Activated CD4-positive, alpha-beta memory T cell treated with anti-CD3 and anti-CD28 coated beads, Interleukin-2, amount 10 ng/mL, durations not matched to agents 7 days and 5 days (primary cell): ENCODE data around the gene RAG1. TPM values are rescaled to one million over a fixed set of nuclear protein-coding genes. Genes with fewer than 3 reads are reported as not detected.
"Not testable (repeated sequence)": the region's sequence is repeated elsewhere in the genome, so short reads cannot be mapped to it uniquely, and the experiment has no call there.

Source experiments
- CTCF ChIA-PET: fragments of 350-600 bp; sonication (Branson Sonifier 250); formaldehyde crosslinking; loops from one replicate; lab custom pipeline; 2021; ENCODE audit warnings: antibody characterized with exemption, inconsistent platforms; lab: Charles Lee
- POLR2A ChIA-PET: fragments of 350-600 bp; sonication (Branson Sonifier 250); formaldehyde crosslinking; loops from one replicate; lab custom pipeline; 2021; ENCODE audit warnings: antibody characterized with exemption; lab: Charles Lee
- DNase-seq: peaks from one replicate; pipeline ENCODE4 v3.0.0-alpha.2; 2020
- H3K27ac Mint-ChIP-seq: one replicate; pipeline ENCODE4 v1.8.0; 2021; ENCODE audit warnings: mild to moderate bottlenecking, mixed read lengths
- H3K27me3 Mint-ChIP-seq: one replicate; pipeline ENCODE4 v1.8.0; 2021; ENCODE audit warnings: mixed read lengths
- H3K36me3 Mint-ChIP-seq: one replicate; pipeline ENCODE4 v1.8.0; 2021; ENCODE audit warnings: low read depth, mixed read lengths
- H3K4me1 Mint-ChIP-seq: one replicate; pipeline ENCODE4 v1.8.0; 2021; ENCODE audit warnings: mixed read lengths
- H3K4me3 Mint-ChIP-seq: one replicate; pipeline ENCODE4 v1.8.0; 2021; ENCODE audit warnings: mild to moderate bottlenecking, mixed read lengths
- H3K9me3 Mint-ChIP-seq: one replicate; pipeline ENCODE4 v1.8.0; 2021; ENCODE audit warnings: mixed read lengths
- total RNA-seq, 2 experiments: library from RNA; stranded (reverse); gene quantifications; one replicate each; pipeline ENCODE4 v1.2.3, GENCODE V29; 2021

Gene RAG1
- total RNA-seq, result under 1 TPM; 0.08 to 0.28 TPM

DNA sequence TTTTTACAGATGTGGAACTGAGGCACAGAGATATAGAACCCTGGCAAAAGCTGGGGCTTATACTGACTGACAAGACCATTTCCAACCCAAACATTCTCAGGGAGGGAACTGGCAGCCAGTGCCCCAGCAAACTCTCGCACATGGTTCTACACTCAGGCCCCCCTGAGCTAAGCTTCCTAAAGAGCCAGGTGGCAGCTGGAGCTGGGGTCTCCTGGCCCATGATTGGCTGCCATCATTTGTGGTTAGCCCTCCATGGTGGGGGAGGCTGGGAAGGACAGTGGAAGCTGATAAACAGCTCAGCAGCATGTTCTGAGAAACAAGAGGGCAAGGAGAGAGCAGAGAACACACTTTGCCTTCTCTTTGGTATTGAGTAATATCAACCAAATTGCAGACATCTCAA is at the start of gene RAG1:
TSS of gene RAG1 (plus strand) at position 314 of the 400 bp plus-strand sequence. CDS start 5,298 bp downstream, outside the sequence.
- no peak for DNase-seq
- H3K27me3 Mint-ChIP-seq, result peaks cover 57% of the 10 kb centered on the region
- no peaks in the 10 kb centered on the region for H3K9me3 Mint-ChIP-seq
- H3K4me3 Mint-ChIP-seq, result no peak within 1 kb of the TSS
- ChIA-PET POLR2A (no interaction called here), CTCF (interaction anchor here (1.0 to 1.3 kb wide), 2 partner anchors 172 to 179 kb away, joined by 4 to 8 read pairs; no protein-coding TSS in a partner anchor)
- no peaks in the 10 kb centered on the region for H3K36me3 Mint-ChIP-seq
- no peaks in the 10 kb centered on the region for H3K4me1 Mint-ChIP-seq
- H3K27ac Mint-ChIP-seq, result no peak within 1 kb of the TSS

DNA sequence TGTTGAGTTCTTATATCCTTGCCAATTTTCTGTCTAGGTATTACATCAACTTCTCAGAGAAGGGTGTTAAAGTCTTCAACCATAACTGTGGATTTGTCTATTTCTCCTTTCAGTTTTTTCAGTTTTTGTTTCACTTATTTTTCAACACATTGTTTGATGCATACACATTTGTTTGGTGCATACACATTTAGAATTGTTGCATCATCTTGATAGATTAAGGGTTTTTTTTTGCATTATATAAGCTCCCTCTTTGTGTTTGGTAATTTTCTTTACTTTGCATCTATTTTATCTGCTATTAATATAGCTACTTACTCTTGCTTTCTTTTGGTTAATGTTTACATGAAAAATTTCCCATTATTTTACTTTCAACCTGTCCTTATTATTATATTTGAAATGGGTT is 37.0 kb upstream of the RAG1 start:
- DNase-seq, result no peak
- no peaks in the 10 kb centered on the region for H3K4me1 Mint-ChIP-seq
- peaks cover 23% of the 10 kb centered on the region for H3K27me3 Mint-ChIP-seq
- no peak overlapping the region for H3K27ac Mint-ChIP-seq
- ChIA-PET POLR2A (no interaction called here), CTCF (interaction anchor here (0.9 to 1.0 kb wide), 2 partner anchors 34 to 216 kb away, joined by 4 read pairs; no protein-coding TSS in a partner anchor)
- no peaks in the 10 kb centered on the region for H3K36me3 Mint-ChIP-seq
- peaks cover 2% of the 10 kb centered on the region for H3K9me3 Mint-ChIP-seq
- no peak overlapping the region for H3K4me3 Mint-ChIP-seq

DNA sequence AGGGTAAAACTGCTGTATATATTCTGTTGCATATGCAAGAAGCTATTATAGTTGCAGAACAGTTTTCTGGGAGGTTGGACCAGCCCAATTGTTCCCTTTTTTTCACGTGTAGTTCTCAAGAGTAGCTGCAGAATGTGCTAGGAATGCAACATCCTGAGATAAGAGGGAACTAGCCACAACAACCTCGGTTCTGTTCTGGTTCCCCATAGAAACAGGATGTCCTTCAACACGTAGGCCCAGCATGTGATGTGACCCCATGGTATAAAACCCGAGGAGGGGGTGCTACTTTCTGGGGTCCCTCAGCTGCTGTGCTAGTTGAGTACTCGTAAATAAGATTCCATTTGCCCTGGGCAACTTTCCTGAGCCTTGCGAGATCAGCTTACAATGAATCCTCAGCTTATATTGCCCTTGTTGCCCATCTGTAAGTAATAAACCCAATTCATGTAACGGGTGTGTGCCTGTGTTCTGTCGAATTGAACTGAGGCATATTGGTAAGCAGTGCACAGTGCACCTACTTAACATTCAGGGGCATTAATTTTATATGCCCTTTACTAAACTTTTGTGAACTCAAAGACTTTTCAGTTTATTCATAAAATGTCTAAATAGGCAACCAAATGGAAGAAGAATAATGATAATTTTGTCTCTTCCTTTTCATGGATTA is 34.7 kb upstream of the RAG1 start:
- no peak overlapping the region for H3K27ac Mint-ChIP-seq
- H3K4me1 Mint-ChIP-seq, result no peaks in the 10 kb centered on the region
- peaks cover 23% of the 10 kb centered on the region for H3K27me3 Mint-ChIP-seq
- H3K4me3 Mint-ChIP-seq, result no peak overlapping the region
- DNase-seq, result no peak
- H3K36me3 Mint-ChIP-seq, result no peaks in the 10 kb centered on the region
- ChIA-PET POLR2A (no interaction called here), CTCF (no interaction called here)
- no peaks in the 10 kb centered on the region for H3K9me3 Mint-ChIP-seq

DNA sequence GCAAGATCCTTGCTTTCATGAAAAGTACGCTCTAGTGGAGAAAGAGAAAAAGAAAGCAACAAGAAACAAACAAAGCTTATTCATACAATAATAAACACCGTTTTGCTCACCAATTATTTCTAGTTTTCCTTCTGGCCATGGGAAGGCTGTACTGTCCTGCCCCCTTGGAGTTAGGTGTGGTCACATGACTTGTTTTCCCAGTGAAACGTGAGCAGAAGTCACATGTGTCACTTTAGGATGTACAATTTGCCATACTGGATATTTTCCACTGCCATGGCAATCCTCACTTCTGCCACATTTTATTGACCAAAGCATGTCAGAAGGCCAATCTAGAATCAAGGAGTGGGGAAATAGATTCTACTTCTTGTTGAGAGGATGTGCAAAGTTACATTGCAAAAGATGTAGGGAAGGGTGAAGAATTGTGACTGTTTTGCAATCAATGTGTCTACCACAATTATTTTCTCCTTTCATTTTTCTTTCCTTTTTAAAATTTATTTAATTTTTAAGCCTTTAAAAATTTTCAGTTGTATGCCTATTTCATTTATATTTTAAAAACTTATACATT is 33.4 kb upstream of the RAG1 start:
- no peak overlapping the region for H3K27ac Mint-ChIP-seq
- no peaks in the 10 kb centered on the region for H3K4me1 Mint-ChIP-seq
- CTCF ChIA-PET, result no interaction called here
- POLR2A ChIA-PET, result no interaction called here
- peaks cover 11% of the 10 kb centered on the region for H3K27me3 Mint-ChIP-seq
- no peak for DNase-seq
- no peak overlapping the region for H3K4me3 Mint-ChIP-seq
- H3K36me3 Mint-ChIP-seq, result no peaks in the 10 kb centered on the region
- H3K9me3 Mint-ChIP-seq, result no peaks in the 10 kb centered on the region

DNA sequence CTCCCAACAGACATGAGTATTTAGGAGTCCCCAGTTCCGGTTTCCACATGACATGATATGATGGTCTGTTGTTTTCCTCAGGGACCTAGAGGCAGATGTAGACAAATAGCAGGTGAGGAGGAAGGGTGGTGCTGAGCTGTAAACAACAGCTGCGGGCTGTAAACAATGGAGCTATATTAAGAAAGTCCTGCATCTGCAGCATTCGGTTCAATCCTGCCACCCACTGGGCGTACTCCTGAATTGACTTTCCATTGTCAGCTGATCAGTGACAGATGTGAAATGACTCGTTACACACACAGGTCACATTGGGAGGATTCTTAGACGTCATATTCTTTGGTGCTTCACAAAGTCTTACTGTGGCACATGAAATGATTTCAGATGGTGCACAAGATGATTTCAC is 26.8 kb upstream of the RAG1 start:
- DNase-seq, result peak; percentile 50
- Mint-ChIP-seq H3K27me3 (peaks cover 10% of the 10 kb centered on the region), H3K4me1 (peaks cover 5% of the 10 kb centered on the region), H3K36me3 (no peaks in the 10 kb centered on the region), H3K9me3 (no peaks in the 10 kb centered on the region), H3K27ac (no peak overlapping the region), H3K4me3 (no peak overlapping the region)
- CTCF ChIA-PET, result interaction anchor here (1.0 to 1.6 kb wide), 8 partner anchors 20 to 249 kb away, joined by 3 to 6 read pairs (median 4); partner anchors contain the start of gene TRAF6
- POLR2A ChIA-PET, result no interaction called here

DNA sequence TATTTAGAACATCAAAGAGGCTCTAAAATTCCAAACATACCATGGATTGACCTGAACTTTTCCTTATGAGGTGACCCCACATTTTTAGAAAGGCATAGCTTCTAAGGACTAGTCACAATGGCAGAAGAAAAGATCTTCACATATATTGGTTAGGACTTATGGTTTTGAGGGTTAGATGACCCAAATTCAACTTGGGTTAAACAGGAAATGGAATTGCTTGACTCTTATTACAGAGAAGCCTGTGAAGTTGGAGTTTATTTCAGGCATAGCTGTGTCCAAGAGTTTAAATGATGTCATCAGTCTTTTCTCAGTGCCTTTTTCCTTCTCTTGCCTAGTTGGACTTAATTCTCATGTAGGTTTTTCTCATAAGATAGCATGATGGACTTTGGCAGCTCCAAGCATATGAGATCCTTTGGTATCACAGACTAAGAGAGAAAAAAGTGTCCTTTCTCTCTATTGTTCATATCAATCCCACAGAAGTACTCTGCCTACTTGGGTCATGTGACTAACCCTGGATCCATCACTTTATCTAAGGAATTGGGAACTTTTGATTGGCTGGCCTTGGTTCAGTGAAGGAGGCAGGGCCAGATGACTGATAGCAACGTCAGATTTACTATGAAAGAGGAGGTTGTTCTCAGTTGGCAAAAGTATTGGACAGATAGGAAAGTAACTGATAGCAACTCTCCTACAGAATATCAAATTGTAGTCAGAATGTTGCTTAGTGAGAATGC is 17.3 kb upstream of the RAG1 start:
- no peak overlapping the region for H3K27ac Mint-ChIP-seq
- no peaks in the 10 kb centered on the region for H3K4me1 Mint-ChIP-seq
- no peak overlapping the region for H3K4me3 Mint-ChIP-seq
- H3K27me3 Mint-ChIP-seq, result peaks cover 31% of the 10 kb centered on the region
- H3K36me3 Mint-ChIP-seq, result no peaks in the 10 kb centered on the region
- POLR2A ChIA-PET, result no interaction called here
- no peaks in the 10 kb centered on the region for H3K9me3 Mint-ChIP-seq
- CTCF ChIA-PET, result interaction anchor here (1.6 kb wide), 1 partner anchor 13 kb away, joined by 5 read pairs; no protein-coding TSS in a partner anchor
- DNase-seq, result no peak

DNA sequence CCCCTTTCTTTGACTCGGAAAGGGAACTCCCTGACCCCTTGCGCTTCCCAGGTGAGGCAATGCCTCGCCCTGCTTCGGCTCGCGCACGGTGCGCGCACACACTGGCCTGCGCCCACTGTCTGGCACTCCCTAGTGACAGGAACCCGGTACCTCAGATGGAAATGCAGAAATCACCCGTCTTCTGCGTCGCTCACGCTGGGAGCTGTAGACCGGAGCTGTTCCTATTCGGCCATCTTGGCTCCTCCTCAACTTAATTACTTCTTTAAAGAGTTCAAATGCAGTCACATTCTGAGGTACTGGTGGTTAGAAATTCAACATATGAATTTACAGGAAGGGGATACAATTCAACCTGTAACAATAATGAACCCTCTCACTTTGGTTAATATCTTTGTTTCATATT is 10.4 kb upstream of the RAG1 start:
- H3K27me3 Mint-ChIP-seq, result peaks cover 18% of the 10 kb centered on the region
- POLR2A ChIA-PET, CTCF ChIA-PET, H3K36me3 Mint-ChIP-seq, DNase-seq, H3K27ac Mint-ChIP-seq, H3K4me3 Mint-ChIP-seq, H3K9me3 Mint-ChIP-seq: not testable (repeated sequence)
- peaks cover 22% of the 10 kb centered on the region for H3K4me1 Mint-ChIP-seq

DNA sequence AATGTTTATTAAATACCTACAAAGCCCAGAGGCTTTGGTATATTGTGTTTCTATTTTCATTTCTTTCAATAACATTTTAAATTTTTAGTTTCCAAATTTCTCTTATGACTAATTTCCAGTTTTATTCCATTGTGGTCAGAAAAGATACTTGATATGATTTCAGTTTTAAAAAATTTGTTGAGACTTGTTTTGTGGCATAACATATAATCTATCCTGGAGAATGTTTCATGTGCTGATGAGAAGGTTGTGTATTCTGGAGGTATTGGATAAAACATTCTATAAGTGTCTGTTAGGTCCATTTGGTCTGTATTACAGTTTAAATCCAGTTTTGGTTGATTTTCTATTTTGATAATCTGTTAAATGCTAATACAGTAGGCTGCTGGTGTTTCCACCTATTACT is 9.8 kb upstream of the RAG1 start:
- Mint-ChIP-seq H3K27ac (no peak overlapping the region), H3K9me3 (peaks cover 5% of the 10 kb centered on the region), H3K4me3 (peak overlapping the region; percentile 40), H3K36me3 (peaks cover 5% of the 10 kb centered on the region), H3K27me3 (peaks cover 19% of the 10 kb centered on the region), H3K4me1 (peaks cover 22% of the 10 kb centered on the region)
- ChIA-PET POLR2A (no interaction called here), CTCF (no interaction called here)
- DNase-seq, result no peak

DNA sequence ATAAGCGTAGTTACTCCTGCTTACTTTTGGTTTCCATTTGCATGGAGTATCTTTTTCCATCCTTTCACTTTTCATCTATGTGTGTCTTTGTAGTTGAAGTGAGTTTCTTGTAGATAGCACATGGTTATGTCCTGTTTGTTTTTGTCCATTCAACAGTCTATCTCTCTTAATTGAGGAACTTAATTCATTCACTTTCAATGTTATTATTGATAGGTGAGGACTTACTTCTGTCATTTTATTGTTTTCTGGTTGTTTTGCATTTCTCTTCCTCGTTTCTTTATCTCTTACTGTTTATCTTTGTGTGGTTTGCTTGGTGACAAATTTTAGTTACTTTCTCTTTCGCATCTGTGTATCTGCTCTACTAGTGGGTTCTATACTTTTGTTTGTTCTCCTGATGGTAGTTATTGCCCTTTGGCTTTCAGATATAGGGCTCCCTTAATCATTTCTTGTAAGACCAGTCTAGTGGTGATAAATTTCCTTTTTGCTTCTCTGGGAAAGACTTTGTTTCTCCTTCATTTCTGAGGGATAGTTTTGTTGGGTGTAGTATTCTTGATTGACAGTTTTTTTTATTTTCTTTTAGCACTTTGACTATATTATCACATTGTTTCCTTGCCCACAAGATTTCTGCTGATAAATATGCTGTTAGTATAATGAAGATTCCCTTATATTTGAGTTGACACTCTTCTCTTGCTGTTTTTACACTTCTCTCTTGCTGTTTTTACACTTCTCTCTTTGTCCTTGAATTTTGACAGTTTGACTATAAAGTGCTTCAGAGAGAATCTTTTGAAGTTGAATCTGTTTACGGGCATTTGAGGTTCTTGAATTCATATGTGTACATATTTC is 9.0 kb upstream of the RAG1 start:
- H3K27me3 Mint-ChIP-seq, result peaks cover 21% of the 10 kb centered on the region
- no peak for DNase-seq
- H3K36me3 Mint-ChIP-seq, result peaks cover 5% of the 10 kb centered on the region
- peaks cover 5% of the 10 kb centered on the region for H3K9me3 Mint-ChIP-seq
- H3K4me1 Mint-ChIP-seq, result peaks cover 22% of the 10 kb centered on the region
- ChIA-PET POLR2A (no interaction called here), CTCF (interaction anchor here (0.6 to 8.5 kb wide), 2 partner anchors 49 to 188 kb away, joined by 3 to 151 read pairs; partner anchors contain the start of gene TRAF6)
- H3K27ac Mint-ChIP-seq, result peak overlapping the region; percentile 10
- H3K4me3 Mint-ChIP-seq, result peak overlapping the region; percentile 40

DNA sequence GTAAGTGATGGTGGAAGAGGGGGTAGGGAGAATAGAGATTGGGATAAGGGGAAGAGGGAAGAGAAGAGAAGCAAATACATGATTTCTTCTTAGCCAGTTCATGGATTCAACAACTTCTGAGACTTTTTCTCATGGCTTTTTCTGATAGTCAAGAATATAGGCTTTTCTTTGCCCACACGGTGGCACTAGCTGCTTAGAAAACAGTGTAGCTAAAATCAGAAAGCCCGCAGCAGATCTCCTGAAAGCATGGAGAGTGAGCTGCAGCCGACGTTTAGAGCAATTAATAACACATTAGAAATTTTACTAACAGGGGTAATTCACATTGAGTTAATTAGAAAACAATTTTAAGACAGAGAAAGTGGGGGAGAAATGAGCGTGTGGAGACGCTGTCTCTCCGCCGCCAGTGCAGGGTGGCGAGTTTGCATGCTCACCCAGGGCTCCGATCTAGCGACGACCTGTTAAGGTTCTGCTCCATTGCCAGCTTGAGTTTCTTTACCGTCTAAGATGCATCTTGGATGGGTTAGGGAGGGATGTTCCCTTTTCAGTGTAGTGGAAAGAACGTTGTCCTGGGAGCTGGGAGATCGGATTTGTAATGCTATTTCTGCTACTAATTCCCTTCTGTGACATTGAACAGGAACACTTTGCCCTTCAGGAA is 3.3 kb upstream of the RAG1 start:
- Mint-ChIP-seq H3K4me1 (peaks cover 4% of the 10 kb centered on the region), H3K36me3 (peaks cover 5% of the 10 kb centered on the region), H3K27ac (no peak overlapping the region), H3K27me3 (peaks cover 52% of the 10 kb centered on the region), H3K4me3 (no peak overlapping the region), H3K9me3 (peaks cover 5% of the 10 kb centered on the region)
- ChIA-PET CTCF (interaction anchor here (1.0 to 8.5 kb wide), 17 partner anchors 11 to 298 kb away, joined by 3 to 151 read pairs (median 4); partner anchors contain the start of gene TRAF6), POLR2A (no interaction called here)
- DNase-seq, result peak; percentile 45

DNA sequence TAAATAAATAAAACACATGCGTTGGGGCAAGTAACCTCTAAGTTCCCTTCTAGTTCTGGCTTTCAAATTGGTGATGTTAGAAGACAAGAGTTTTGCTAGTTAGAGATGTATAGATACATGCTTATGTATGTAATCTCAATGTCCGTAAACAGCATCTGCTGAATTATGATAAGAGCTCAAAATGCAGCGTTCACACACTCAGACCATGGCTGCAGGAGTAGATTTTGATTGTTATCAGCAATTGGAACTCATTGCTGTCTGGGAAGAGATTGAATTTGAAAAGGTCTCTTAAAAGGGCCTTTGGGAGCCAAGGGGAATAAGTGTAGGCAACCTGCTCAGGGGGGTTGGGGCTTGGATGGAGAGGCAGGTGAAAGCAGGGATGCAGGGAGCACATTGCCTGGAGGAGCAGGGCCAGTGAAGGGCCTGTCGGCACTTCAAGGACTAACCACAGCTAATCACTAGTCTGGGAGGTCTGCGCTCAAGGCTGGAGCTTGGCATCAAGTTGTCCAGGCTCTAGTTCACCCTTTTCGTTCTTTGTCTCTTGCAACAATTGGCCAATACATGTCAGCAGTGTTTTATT is 2.7 kb upstream of the RAG1 start:
- Mint-ChIP-seq H3K27me3 (peaks cover 46% of the 10 kb centered on the region), H3K4me3 (no peak overlapping the region), H3K36me3 (no peaks in the 10 kb centered on the region), H3K9me3 (no peaks in the 10 kb centered on the region), H3K27ac (no peak overlapping the region), H3K4me1 (no peaks in the 10 kb centered on the region)
- DNase-seq, result no peak
- POLR2A ChIA-PET, result no interaction called here
- CTCF ChIA-PET, result interaction anchor here (0.8 to 8.5 kb wide), 16 partner anchors 10 to 299 kb away, joined by 3 to 151 read pairs (median 4); partner anchors contain the start of gene TRAF6
